ENCODE results near the gene WIPF3.

WIPF3 gene

DNA sequence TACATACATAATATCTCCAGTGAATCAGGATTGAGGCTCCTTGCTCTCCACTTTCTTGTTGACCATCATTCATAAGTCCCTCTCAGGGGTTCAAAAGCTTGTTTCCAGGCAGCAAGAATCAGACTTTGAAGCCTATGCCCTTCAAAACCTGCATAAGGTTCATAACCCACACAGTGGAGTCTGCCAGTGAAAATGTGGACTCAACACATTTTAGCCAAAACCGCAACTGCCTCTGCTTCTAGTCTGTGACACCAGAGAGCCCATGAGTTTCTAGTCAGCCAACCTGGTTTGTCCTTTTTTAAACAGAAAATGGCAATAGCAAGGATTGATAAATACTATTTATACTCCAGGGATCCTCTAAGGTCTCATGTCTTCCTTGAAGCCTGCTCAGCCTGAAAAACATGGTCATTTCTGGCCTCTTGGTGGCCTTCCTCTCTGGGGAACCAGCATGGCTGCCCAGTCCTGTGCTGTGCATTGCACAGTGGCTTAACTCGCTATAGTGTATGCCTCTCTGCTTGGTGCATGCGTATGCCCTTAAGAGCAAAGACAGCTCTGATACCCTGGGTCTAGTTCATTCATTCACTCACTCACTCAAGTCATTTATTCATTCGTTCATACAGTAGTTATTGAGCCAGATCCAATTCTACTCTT, 67.5 kb downstream of the WIPF3 start:
- TF ChIP-seq, protein P1, sequence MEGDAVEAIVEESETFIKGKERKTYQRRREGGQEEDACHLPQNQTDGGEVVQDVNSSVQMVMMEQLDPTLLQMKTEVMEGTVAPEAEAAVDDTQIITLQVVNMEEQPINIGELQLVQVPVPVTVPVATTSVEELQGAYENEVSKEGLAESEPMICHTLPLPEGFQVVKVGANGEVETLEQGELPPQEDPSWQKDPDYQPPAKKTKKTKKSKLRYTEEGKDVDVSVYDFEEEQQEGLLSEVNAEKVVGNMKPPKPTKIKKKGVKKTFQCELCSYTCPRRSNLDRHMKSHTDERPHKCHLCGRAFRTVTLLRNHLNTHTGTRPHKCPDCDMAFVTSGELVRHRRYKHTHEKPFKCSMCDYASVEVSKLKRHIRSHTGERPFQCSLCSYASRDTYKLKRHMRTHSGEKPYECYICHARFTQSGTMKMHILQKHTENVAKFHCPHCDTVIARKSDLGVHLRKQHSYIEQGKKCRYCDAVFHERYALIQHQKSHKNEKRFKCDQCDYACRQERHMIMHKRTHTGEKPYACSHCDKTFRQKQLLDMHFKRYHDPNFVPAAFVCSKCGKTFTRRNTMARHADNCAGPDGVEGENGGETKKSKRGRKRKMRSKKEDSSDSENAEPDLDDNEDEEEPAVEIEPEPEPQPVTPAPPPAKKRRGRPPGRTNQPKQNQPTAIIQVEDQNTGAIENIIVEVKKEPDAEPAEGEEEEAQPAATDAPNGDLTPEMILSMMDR (IDR thresholded peaks at IDR 0.05), result no peak
- no peak for DNase-seq (ENCODE audit: low spot score)
- H3K27ac ChIP-seq, result no peak overlapping the region
- no peak overlapping the region for H3K4me3 ChIP-seq

DNA sequence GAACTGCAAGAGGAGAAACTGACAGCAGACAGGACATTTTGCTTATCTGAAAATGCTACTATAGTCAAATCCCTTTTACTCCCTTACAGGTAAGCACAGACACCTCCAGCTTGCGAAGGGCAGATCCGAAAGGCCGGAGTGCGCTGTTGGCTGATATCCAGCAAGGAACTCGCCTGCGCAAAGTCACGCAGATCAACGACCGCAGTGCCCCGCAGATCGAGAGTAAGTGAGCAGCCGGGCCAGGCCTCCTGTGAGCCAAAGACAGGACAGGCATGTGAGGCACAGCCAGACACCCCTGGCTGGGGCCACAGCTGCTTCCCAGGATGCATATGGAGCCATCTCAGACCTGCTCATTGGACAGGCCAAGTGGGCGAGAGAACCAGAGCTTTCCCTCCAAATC, 69.4 kb downstream of the WIPF3 start:
- H3K27ac ChIP-seq, result no peak overlapping the region

GRCh38 chr7:29877196-29877595, 70.9 kb downstream of the WIPF3 start:
- no peak overlapping the region for H3K4me3 ChIP-seq
- no peak for DNase-seq (ENCODE audit: low spot score)
- TF ChIP-seq, protein P1 (IDR thresholded peaks at IDR 0.05), result no peak
- H3K27ac ChIP-seq, result no peak overlapping the region

More for the DNA sequence above, 69.4 kb downstream of the WIPF3 start:
- TF ChIP-seq, protein P1 (IDR thresholded peaks at IDR 0.05), result no peak
- no peak for DNase-seq (ENCODE audit: low spot score)
- no peak overlapping the region for H3K4me3 ChIP-seq

GRCh38 chr7:29878081-29878688, 71.9 kb downstream of the WIPF3 start:
- DNase-seq (ENCODE audit: low spot score), result no peak
- no peak overlapping the region for H3K4me3 ChIP-seq
- TF ChIP-seq, protein P1 (IDR thresholded peaks at IDR 0.05), result peak; percentile 29

GRCh38 chr7:29879609-29880008, 73.3 kb downstream of the WIPF3 start:
- Histone ChIP-seq H3K27ac (no peak overlapping the region), H3K4me3 (no peak overlapping the region)
- no peak for DNase-seq (ENCODE audit: low spot score)
- TF ChIP-seq, protein P1 (IDR thresholded peaks at IDR 0.05), result no peak

More at GRCh38 chr7:29878081-29878688, 71.9 kb downstream of the WIPF3 start:
- H3K27ac ChIP-seq, result no peak overlapping the region

- Histone ChIP-seq H3K27ac (no peak overlapping the region), H3K4me3 (no peak overlapping the region)
- TF ChIP-seq, protein P1 (IDR thresholded peaks at IDR 0.05), result no peak
- DNase-seq (ENCODE audit: low spot score), result no peak
Observed at GRCh38 chr7:29881724-29882123, 75.4 kb downstream of the WIPF3 start.

- Histone ChIP-seq H3K4me3 (no peak overlapping the region), H3K27ac (no peak overlapping the region)
- TF ChIP-seq, protein P1 (IDR thresholded peaks at IDR 0.05), result no peak
- no peak for DNase-seq (ENCODE audit: low spot score)
Observed at GRCh38 chr7:29882481-29882880, 76.2 kb downstream of the WIPF3 start.
